Stimulated activated CD8-positive, alpha-beta memory T cell treated with anti-CD3 and anti-CD28 coated beads, Interleukin-12 subunit alpha, Interleukin-12 subunit beta, amount 100 ng/mL, for 1 hour (primary cell): ENCODE measurements around the gene MRPS26.
"Not testable (repeated sequence)": the region's sequence is repeated elsewhere in the genome, so short reads cannot be mapped to it uniquely, and the experiment has no call there.

Source experiments
- DNase-seq: peaks from one replicate; pipeline ENCODE4 v3.0.0-alpha.2; 2020; ENCODE audit warnings: low read depth

MRPS26 gene

GRCh38 chr20:3045816-3046676, at the start of gene MRPS26:
Gene MRPS26 (plus strand): TSS chr20:3046052. CDS start chr20:3046069, 17 bp downstream.
- DNase-seq, result peak; percentile 64

GRCh38 chr20:2998728-2999127, 47.1 kb upstream of the MRPS26 start:
- no peak for DNase-seq

- no peak for DNase-seq
Measured at GRCh38 chr20:3000852-3001523, 44.9 kb upstream of the MRPS26 start.

- DNase-seq, result no peak
Measured at GRCh38 chr20:3003416-3003815, 42.4 kb upstream of the MRPS26 start.

- DNase-seq, result no peak
Measured at GRCh38 chr20:3010985-3011723, 34.7 kb upstream of the MRPS26 start.

- DNase-seq, result no peak
Measured at GRCh38 chr20:3011752-3012151, 34.1 kb upstream of the MRPS26 start.

- no peak for DNase-seq
Measured at GRCh38 chr20:3013771-3014170, 32.1 kb upstream of the MRPS26 start.

- no peak for DNase-seq
Measured at GRCh38 chr20:3014179-3014578, 31.7 kb upstream of the MRPS26 start.

- DNase-seq, result no peak
Measured at GRCh38 chr20:3014662-3015061, 31.2 kb upstream of the MRPS26 start.

GRCh38 chr20:3015302-3015701, 30.6 kb upstream of the MRPS26 start:
- DNase-seq, result not testable (repeated sequence)

- DNase-seq, result no peak
Measured at GRCh38 chr20:3021327-3021726, 24.5 kb upstream of the MRPS26 start.

GRCh38 chr20:3021777-3022176, 24.1 kb upstream of the MRPS26 start:
- DNase-seq, result no peak

GRCh38 chr20:3022559-3023490, 23.0 kb upstream of the MRPS26 start:
- DNase-seq, result not testable (repeated sequence)

- DNase-seq, result no peak
Measured at GRCh38 chr20:3027987-3028386, 17.9 kb upstream of the MRPS26 start.

GRCh38 chr20:3031524-3032147, 14.2 kb upstream of the MRPS26 start:
- no peak for DNase-seq

- DNase-seq, result no peak
Measured at GRCh38 chr20:3032624-3033023, 13.2 kb upstream of the MRPS26 start.

GRCh38 chr20:3037654-3038053, 8.2 kb upstream of the MRPS26 start:
- DNase-seq, result no peak

- DNase-seq, result no peak
Measured at GRCh38 chr20:3038454-3038853, 7.4 kb upstream of the MRPS26 start.

GRCh38 chr20:3039426-3039825, 6.4 kb upstream of the MRPS26 start:
- no peak for DNase-seq

- DNase-seq, result no peak
Measured at GRCh38 chr20:3040086-3040485, 5.8 kb upstream of the MRPS26 start.

GRCh38 chr20:3041854-3042409, 3.9 kb upstream of the MRPS26 start:
- no peak for DNase-seq
